A375 (cell line): ENCODE data around the gene P2RX2. TPM values are rescaled to one million over a fixed set of nuclear protein-coding genes. Genes with fewer than 3 reads are reported as not detected.

Experiments
- small RNA-seq: library from RNA; depleted of rRNA; stranded (forward); fragments of <200 nt; gene quantifications from one replicate; pipeline ENCODE3, GENCODE V24; 2014
- total RNA-seq: library from RNA; depleted of rRNA; stranded (reverse); fragments of >200 nt; shearing (Covaris generic); gene quantifications from 2 replicates; pipeline ENCODE4 v1.2.3, GENCODE V29; 2014; rRNA removed

P2RX2 gene
- total RNA-seq: not detected in 2 replicates

DNA sequence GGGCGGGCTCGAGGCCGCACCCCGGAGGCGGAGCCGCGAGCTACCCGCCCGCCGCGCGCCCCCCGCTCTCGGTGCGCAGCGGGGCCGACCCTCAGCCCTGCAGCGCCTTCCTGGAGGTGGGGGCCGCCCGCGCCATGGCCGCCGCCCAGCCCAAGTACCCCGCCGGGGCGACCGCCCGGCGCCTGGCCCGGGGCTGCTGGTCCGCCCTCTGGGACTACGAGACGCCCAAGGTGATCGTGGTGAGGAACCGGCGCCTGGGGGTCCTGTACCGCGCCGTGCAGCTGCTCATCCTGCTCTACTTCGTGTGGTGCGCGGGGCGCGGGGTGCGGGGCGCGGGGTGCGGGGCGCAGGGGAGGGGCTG, at the start of gene P2RX2:
P2RX2 (plus strand) TSS at position 94 of the 361 bp plus-strand sequence; CDS start at position 135, 41 bp downstream.

GRCh38 chr12:132610051-132610759, 8.4 kb upstream of the P2RX2 start, which contains the start of gene LRCOL1:
Gene LRCOL1, minus strand, starts transcription at chr12:132610582. Its CDS starts 4,331 bp downstream, at chr12:132606251.

Small RNA genes within 50 kb of the gene (small RNA-seq; reads per million reads assigned to genes)
- not detected for gene MIR6763

Other genes with a start within 250 kb of the P2RX2 start
- gene FBRSL1, start 128.6 kb upstream of the P2RX2 start, total RNA-seq: 11.3 and 17.9 TPM in 2 replicates
- 0.19 TPM in 1 of 2 replicates, not detected in the other for gene LRCOL1, start 8.2 kb upstream of the P2RX2 start, total RNA-seq
- 84.5 and 95.1 TPM in 2 replicates for gene POLE, start 68.6 kb downstream of the P2RX2 start, total RNA-seq
- gene PXMP2, start 68.8 kb downstream of the P2RX2 start, total RNA-seq: 39.6 and 55.4 TPM in 2 replicates
- gene PGAM5, start 92.1 kb downstream of the P2RX2 start, total RNA-seq: 81.7 and 104 TPM in 2 replicates
- 48.1 and 58.6 TPM in 2 replicates for gene ANKLE2, start 143.1 kb downstream of the P2RX2 start, total RNA-seq
- gene GOLGA3, start 210.1 kb downstream of the P2RX2 start, total RNA-seq: 74.9 and 86.3 TPM in 2 replicates